Skeletal muscle tissue (tissue), 4 donors: ENCODE data around the gene GRIA3. TPM values are rescaled to one million over a fixed set of nuclear protein-coding genes. Genes with fewer than 3 reads are reported as not detected.

Source experiments
- H3K27ac ChIP-seq: one replicate; pipeline ENCODE4 v1.7.0; 2013; ENCODE audit warnings: mild to moderate bottlenecking, low read depth, low read length, inconsistent platforms
- H3K27me3 ChIP-seq, 3 donors: one replicate each; pipeline ENCODE4 v1.7.0; 2013; ENCODE audit warnings: low read length in 3 of 3; ENCODE audit not compliant: control insufficient read depth in 3 of 3, insufficient read depth in 3 of 3
- H3K36me3 ChIP-seq, 3 donors: one replicate each; pipeline ENCODE4 v1.7.0; 2013; ENCODE audit warnings: low read length in 3 of 3; ENCODE audit not compliant: control insufficient read depth in 3 of 3, insufficient read depth in 3 of 3
- H3K4me1 ChIP-seq, 3 donors: one replicate each; pipeline ENCODE4 v1.7.0; 2013; ENCODE audit warnings: low read length in 3 of 3, mild to moderate bottlenecking in 3 of 3; ENCODE audit not compliant: control insufficient read depth in 3 of 3, insufficient read depth in 3 of 3
- H3K4me3 ChIP-seq, 3 donors: one replicate each; pipeline ENCODE4 v1.7.0; 2013; ENCODE audit warnings: low read length in 3 of 3
- H3K9ac ChIP-seq, 3 donors: one replicate each; pipeline ENCODE4 v1.7.0; 2013; ENCODE audit warnings: low read length in 3 of 3, mild to moderate bottlenecking in 3 of 3, moderate library complexity in 2 of 3, low read depth in 1 of 3
- H3K9me3 ChIP-seq, 3 donors: one replicate each; pipeline ENCODE4 v1.7.0; 2013; ENCODE audit warnings: low read length in 3 of 3; ENCODE audit not compliant: control insufficient read depth in 3 of 3
- total RNA-seq: library from RNA; depleted of rRNA; stranded (reverse); fragments of >200 nt; gene quantifications from one replicate; pipeline ENCODE4 v1.2.3, GENCODE V29; 2014
- donor health status: Osteomylitis.

Gene GRIA3
- total RNA-seq, 1 donor from 2014 or later: 5.2 TPM

GRCh38 chrX:123464709-123465108, 280.6 kb downstream of the GRIA3 start:
- Histone ChIP-seq H3K27ac (no peak overlapping the region), H3K27me3 (no peaks in the 10 kb centered on the region), H3K36me3 (no peaks in the 10 kb centered on the region), H3K9me3 (no peaks in the 10 kb centered on the region), H3K4me1 (no peaks in the 10 kb centered on the region), H3K4me3 (no peak overlapping the region), H3K9ac (no peak overlapping the region)

DNA sequence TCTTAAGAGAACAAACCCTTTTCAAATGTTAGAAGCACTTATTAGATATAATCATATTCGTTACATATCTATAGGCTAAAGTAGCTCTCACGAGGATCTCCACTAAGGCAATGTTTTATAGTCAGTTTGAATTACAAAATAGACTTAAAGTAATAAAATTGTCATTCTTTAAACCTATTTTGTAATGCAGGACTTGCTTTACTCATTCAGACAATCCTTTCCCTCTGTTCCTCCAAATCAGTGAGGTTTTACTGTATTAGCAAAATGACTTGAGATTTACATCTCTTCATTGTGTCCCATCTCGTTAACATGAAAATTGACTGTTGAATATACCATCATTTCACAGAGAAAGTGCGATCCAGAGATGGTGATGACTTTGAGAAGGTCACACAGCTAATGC, 284.4 kb downstream of the GRIA3 start:
- Histone ChIP-seq H3K9ac (no peak overlapping the region), H3K4me1 (no peaks in the 10 kb centered on the region), H3K27me3 (no peaks in the 10 kb centered on the region), H3K36me3 (no peaks in the 10 kb centered on the region), H3K9me3 (no peaks in the 10 kb centered on the region), H3K27ac (no peak overlapping the region), H3K4me3 (no peak overlapping the region)

DNA sequence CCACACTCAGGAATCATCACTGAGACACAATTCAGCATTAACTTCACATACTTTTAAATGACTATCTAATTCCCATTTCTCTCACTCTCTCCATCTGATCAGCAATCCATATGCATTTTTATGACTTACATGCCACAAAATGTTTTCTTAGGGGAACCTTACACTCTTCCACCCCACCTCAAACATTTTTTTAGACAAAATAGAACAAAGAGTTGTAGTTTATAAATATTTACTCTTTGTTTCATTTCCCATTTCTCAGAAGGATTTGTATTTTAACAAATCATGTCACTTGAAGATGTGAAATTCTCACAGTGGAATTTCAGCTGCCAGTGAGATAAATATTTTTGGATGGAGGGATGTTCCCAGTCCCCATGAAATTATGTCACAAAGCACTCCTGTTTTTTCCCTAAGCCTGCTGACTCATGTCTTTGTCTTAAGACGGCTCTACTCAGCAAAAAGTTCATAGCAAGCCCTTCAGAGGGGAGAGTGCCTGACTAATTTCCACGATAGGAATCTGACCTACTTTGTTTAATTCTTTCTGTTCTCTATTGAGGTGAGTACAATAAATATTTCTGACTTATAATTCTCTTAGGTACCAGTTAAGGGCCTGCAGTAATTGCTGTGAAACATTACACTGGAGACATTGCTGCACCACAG, 291.1 kb downstream of the GRIA3 start:
- H3K27me3 ChIP-seq: no peaks in the 10 kb centered on the region
- H3K36me3 ChIP-seq: no peaks in the 10 kb centered on the region
- no peak overlapping the region for H3K4me3 ChIP-seq
- H3K4me1 ChIP-seq: no peaks in the 10 kb centered on the region
- no peak overlapping the region for H3K9ac ChIP-seq
- no peak overlapping the region for H3K27ac ChIP-seq
- no peaks in the 10 kb centered on the region for H3K9me3 ChIP-seq

GRCh38 chrX:123476611-123477219, 292.6 kb downstream of the GRIA3 start:
- no peak overlapping the region for H3K9ac ChIP-seq
- no peaks in the 10 kb centered on the region for H3K27me3 ChIP-seq
- no peak overlapping the region for H3K27ac ChIP-seq

GRCh38 chrX:123477673-123478072, 293.6 kb downstream of the GRIA3 start:
- no peaks in the 10 kb centered on the region for H3K9me3 ChIP-seq
- H3K27me3 ChIP-seq: no peaks in the 10 kb centered on the region
- no peaks in the 10 kb centered on the region for H3K4me1 ChIP-seq
- H3K4me3 ChIP-seq: no peak overlapping the region
- no peak overlapping the region for H3K27ac ChIP-seq
- no peak overlapping the region for H3K9ac ChIP-seq
- no peaks in the 10 kb centered on the region for H3K36me3 ChIP-seq

More at GRCh38 chrX:123476611-123477219, 292.6 kb downstream of the GRIA3 start:
- Histone ChIP-seq H3K9me3 (no peaks in the 10 kb centered on the region), H3K36me3 (no peaks in the 10 kb centered on the region), H3K4me3 (no peak overlapping the region), H3K4me1 (no peaks in the 10 kb centered on the region)

DNA sequence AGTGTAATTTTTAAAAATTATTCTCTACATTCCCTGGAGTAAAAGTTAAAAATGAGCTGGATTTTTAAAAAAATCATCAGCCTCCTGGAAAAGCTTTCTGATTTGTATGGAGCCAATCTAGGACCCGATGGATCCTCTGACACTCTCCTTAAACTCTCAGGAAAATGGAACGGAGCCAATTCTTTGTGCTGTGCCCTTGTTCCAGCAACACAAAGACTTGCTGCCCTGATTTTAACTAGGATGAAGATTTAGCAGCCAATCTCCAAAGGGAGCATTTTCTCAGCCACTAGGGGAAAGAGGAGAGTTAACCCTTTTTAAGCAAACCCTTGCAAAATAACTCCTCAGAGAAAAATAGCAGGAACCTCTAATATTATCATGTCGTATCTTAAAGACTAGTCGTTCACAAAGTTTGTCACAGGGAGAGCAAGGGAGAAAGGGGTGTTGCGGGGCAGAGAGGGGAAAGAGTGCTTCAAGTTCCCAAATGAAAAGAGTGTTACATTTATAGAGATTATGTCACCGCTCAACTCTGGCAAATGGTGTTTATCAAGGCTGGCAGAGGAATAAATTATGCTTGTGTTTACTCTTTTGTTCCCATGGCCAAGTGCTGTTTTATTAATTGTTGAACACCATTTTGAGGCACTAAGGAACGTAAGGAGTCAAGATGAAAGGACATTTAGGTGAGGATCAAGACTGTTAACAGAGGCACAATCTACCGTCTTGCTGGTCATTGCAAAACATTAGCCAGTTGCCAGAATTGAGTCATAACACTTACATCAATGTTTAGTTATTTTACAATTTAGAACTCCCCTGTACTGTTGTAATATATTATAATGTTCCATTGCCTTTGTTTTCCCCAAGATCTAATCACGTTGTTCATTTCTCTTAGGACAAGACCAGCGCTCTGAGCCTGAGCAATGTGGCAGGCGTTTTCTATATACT, 298.1 kb downstream of the GRIA3 start:
- Histone ChIP-seq H3K4me1 (no peaks in the 10 kb centered on the region), H3K4me3 (no peak overlapping the region), H3K36me3 (no peaks in the 10 kb centered on the region), H3K9me3 (no peaks in the 10 kb centered on the region), H3K27me3 (no peaks in the 10 kb centered on the region), H3K27ac (no peak overlapping the region), H3K9ac (no peak overlapping the region)

- Histone ChIP-seq H3K36me3 (no peaks in the 10 kb centered on the region), H3K9ac (no peak overlapping the region), H3K9me3 (no peaks in the 10 kb centered on the region), H3K27ac (no peak overlapping the region), H3K4me3 (no peak overlapping the region), H3K27me3 (no peaks in the 10 kb centered on the region), H3K4me1 (no peaks in the 10 kb centered on the region)
These were observed 302.2 kb downstream of the GRIA3 start for GRCh38 chrX:123486297-123486696.

DNA sequence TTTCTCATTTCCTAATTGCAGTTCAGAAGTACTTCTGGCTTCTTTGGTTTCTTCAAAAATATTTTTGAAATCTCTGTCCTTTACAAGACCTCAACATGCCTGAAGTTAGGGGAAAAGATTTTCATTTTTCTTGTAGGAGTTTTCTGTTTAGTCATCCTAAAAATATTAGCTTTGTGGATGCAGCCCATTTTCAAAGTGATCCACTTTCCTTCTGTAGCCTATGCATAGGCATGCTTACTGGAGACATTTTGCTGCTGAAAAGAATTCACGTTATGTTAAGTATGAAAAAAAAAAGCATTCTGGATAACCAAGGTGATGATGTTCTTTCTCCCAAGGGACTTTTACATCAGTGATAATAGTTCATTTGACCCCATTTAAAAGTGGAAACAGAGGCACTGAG, 303.2 kb downstream of the GRIA3 start:
- no peaks in the 10 kb centered on the region for H3K36me3 ChIP-seq
- H3K27ac ChIP-seq: no peak overlapping the region
- no peak overlapping the region for H3K4me3 ChIP-seq
- no peaks in the 10 kb centered on the region for H3K9me3 ChIP-seq
- no peak overlapping the region for H3K9ac ChIP-seq
- no peaks in the 10 kb centered on the region for H3K4me1 ChIP-seq
- no peaks in the 10 kb centered on the region for H3K27me3 ChIP-seq

DNA sequence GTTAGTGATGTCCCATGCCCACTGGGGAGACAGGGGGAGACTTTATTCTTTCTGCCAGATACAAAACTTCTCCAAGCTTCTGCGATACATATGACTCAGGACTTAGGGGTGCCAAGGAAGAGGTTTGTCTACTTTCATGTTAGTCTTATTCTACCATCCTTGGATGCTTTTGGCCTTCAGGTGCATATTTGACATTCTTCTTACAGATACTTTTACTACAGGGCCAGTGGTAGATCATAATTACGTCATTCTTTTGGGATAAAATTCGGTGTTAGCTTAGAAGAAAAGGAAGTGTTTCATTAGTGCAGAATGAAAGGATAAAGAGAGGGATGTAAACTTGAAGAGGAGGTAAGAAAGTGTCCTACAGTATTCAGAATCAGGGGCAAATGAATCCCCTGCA, 303.6 kb downstream of the GRIA3 start:
- Histone ChIP-seq H3K27ac (no peak overlapping the region), H3K9ac (no peak overlapping the region), H3K27me3 (no peaks in the 10 kb centered on the region), H3K9me3 (no peaks in the 10 kb centered on the region), H3K36me3 (no peaks in the 10 kb centered on the region), H3K4me1 (no peaks in the 10 kb centered on the region), H3K4me3 (no peak overlapping the region)

GRCh38 chrX:123489011-123489410, 304.9 kb downstream of the GRIA3 start:
- no peaks in the 10 kb centered on the region for H3K27me3 ChIP-seq
- H3K36me3 ChIP-seq: no peaks in the 10 kb centered on the region
- no peaks in the 10 kb centered on the region for H3K4me1 ChIP-seq
- no peak overlapping the region for H3K9ac ChIP-seq
- no peak overlapping the region for H3K4me3 ChIP-seq
- no peak overlapping the region for H3K27ac ChIP-seq
- H3K9me3 ChIP-seq: no peaks in the 10 kb centered on the region
